Stimulated activated CD8-positive, alpha-beta memory T cell treated with anti-CD3 and anti-CD28 coated beads, Interleukin-12 subunit alpha, Interleukin-12 subunit beta, amount 100 ng/mL, for 24 hours (primary cell): ENCODE measurements around the gene ZNF236.

Source experiments
- DNase-seq: peaks from one replicate; pipeline ENCODE4 v3.0.0-alpha.2; 2020; ENCODE audit errors: extremely low read depth

The ZNF236 gene

GRCh38 chr18:76972846-76973519 lies 150.6 kb downstream of the ZNF236 start:
- DNase-seq = no peak

DNA sequence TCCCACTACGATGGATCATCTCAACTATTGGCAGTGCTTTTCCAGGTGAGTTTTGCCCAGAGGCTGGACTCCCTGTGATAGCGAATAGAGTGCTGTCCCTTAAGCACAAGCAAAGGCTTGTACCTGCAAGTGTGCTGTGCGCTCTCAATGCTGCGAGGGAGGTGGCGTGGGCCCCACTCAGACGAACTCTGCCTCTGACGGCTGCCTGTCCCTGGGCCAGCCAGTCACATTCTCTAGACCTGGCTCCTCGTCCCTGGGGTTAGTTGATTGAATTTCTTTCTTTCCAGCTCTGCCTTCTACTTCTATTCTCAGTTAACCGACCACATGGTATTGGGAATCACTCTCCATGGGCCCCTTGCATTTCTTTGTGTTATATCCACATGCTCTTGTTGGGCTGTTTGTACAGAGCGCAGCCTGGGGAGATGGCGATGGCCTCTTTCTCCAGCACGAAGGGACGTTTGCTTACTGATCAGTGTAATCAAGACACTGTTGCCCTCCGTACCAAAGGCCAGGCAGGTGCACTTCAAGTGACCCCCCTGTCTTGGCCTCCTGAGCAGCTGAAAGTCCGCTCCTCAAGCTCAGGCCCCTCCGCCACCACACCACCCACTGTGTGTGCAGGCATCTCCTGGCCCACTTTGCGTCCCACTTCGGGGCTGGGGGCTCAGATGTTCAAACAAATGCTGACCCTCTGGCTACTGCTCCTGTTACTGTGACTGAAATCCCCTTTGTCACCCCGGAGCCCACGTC lies 151.3 kb downstream of the ZNF236 start:
- DNase-seq = no peak

- no peak for DNase-seq
Observed at GRCh38 chr18:76974386-76974785, 152.0 kb downstream of the ZNF236 start.

GRCh38 chr18:76975577-76976110 lies 153.3 kb downstream of the ZNF236 start:
- no peak for DNase-seq

GRCh38 chr18:76977108-76977621 lies 154.8 kb downstream of the ZNF236 start:
- DNase-seq = no peak

DNA sequence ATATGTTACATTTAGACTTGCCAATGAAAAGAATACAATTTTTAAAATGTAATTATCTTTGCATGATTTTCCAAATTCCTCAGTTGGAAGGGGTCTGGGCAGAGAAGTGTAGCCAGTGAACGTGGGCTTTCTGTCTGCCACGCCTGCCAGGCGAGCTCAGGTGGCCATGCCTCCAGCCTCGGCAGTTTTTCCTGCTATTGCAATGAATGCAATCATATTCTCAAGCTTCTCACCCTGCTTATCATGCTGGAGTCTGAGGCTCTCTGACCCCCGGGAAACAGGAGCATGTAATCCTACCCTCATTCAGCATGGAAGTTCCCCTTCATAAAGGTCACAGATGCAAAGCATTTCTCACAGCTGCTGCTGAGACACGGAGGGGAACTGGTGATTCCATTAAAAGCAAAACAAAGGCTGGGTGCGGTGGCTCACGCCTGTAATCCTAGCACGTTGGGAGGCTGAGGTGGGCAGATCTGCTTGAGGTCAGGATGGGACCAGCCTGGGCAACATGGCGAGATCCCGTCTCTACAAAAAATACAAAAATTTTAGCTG lies 155.4 kb downstream of the ZNF236 start:
- DNase-seq = no peak

DNA sequence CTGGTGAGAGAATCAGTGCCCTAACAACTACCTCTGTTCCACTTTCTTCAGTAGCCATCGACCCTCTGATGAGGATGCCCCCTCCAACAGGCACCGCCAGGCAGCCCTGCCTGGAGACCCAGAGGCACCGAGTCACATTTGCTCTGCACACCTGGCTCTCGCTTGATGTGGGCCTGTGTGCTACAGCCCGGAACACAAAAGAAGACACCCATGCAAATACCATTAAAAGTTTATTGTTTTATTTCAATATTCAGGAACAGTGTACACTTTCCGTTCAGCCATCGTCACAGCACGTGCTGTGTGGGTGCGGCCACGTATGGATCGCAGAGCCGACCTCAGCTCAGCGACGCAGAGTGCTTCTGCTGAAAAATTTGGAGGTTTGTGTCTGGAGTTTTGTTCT lies 156.3 kb downstream of the ZNF236 start:
- DNase-seq = no peak

GRCh38 chr18:76979111-76979751 lies 156.9 kb downstream of the ZNF236 start:
- no peak for DNase-seq

- no peak for DNase-seq
Observed at GRCh38 chr18:76979906-76980305, 157.5 kb downstream of the ZNF236 start.

- DNase-seq = no peak
Observed at GRCh38 chr18:76980663-76981395, 158.5 kb downstream of the ZNF236 start.

DNA sequence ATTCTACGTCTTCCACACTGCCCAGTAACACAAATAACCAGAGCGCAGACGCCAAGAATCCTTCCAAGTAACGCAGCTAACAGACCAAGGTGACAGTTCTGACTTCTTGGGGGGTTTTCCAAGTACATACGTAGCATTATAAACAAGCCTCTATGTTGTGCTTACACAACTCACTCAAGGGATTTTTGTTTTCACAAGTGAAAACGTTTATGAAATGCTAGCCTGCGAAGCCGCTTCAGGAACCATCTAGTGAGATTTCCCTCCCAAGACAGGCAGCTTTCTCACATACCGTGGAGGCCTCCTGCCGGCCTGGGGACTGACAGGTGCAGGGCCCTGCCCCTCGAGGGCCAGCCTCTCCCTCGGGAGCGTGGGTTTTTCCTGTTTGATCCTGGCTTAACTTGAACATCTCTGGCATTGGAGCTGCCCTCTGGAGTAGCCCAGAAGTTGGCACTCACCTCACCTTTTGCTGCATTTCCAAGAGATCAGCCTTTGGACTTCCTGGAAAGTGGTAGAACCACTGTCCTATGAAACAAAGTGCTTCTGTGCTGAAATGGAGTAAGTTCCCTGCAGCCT lies 159.1 kb downstream of the ZNF236 start:
- DNase-seq = no peak

DNA sequence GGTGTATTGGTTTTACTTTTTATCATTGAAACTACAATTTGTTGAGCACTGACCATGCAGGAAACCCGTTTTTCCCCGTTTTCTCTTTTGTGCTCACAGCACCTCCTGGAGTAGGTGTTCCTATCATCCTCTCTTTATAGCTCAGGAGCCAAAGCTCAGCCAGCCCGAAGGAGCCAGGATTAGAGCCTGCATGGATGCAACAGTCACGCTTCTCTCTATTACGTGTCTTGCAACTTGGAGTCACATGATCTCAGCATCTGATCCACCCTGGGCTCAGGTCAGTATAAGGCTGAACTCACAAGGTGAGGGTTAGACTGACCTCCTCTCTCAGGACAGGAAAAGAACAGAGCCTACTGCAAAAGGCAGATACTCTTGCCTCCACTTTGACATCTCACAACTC lies 159.7 kb downstream of the ZNF236 start:
- no peak for DNase-seq

DNA sequence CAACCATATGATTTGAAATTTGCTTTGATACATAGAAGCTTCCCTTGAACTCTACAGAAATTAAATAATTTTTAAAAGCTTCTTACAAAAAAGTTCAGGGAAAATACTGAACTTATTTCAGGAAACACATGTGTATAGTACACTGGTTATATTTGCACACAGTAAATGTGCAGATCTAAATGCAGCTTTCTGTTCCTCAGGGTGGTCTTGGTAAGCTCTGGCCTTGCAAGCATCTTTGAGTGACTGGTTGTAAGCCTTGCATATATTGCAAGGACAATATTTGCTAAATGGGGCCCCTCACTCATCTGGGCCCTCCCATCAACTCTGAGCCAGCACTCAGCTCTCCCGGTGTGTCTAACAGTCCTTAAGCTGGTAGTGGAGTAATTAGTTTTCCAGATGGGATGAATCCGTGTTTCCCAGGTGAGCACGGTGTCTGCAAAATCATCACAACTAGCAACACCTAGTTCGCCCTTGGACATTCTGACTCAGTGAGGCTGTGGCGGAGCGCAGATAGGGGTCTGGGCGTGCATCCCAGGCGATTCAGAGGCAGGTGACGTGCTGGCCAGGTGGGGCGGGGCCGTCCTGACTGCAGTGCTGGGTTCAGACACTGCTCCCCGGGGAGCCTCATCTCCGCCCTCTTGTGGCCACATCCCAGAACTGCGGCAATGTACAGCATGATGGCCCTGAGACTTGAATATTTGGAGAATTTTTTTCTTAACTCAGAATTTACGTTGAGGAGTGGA lies 160.7 kb downstream of the ZNF236 start:
- DNase-seq = peak; percentile 66

DNA sequence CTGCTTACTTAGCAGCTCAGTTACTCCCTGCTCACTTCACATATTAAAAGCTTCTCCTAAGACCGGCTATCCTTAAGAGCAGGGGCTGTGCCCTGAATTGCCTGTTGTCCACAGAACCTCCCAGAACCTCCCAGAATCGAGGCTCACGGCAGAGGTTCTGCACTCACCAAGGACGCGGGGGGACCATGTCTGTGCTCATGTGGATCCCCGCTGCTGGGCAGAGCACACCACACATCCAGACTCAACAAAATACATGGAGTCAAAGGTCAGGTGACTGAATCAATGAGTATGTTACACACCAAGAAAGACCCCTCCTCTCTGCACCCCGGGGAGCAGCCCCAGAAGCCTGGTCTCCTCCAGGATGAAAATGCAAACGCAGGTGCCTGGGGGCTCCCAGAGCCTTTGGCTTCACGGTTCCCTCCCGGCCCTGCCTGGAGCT lies 161.3 kb downstream of the ZNF236 start:
- DNase-seq = no peak

GRCh38 chr18:76984193-76985155 lies 162.1 kb downstream of the ZNF236 start:
- DNase-seq = no peak

DNA sequence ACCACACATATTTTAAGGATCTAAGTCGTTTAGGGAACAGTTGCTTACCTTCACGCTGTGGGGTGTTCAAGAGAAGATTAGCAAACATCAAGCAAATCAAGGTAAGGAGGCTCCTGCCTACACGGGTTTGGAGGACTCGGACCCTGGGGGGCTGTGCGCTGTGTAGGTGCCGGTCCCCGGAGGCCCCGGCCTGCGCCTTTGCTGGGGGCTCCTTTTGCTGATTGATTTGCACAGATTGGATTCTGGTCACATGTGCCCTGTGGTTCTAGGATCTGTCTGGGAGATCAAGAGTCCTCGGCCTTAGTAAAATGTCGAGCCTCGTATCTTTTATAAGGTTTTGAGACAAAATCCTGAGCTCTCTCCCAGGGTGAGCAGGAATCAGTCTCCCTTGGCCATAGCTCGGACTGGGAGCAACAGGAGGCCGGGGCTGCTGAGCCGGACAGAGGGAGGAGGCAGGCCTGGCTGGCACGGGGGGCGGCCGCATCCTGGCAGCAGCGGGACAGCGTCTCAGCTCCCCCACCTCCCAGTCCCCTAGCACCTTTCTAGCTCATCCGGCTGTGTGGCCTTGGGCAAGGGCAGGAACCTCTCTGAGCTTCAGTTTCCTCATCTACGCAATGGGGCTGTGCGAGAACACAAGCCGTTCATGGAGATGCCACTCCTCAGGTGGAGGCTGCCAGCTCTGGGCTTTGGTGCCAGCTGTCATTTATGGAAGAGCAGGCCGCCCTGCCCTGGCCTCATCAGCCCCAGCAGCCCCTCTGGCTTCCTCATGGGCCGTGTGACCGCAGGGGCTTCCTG lies 163.0 kb downstream of the ZNF236 start:
- DNase-seq = no peak

DNA sequence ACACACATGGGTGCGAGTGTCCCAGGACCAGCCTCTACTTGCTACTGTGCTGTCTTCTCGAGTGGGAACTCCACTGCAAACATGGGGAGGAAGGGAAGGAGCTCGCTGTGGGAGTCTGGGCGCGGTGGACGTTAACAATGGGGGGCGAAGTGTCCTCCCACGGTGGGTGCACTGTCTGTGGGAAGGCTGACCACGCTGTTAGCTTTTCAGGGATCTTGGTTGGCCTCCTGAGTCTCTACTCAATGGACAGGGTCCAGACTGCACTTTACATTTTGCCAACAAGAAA lies 163.5 kb downstream of the ZNF236 start:
- no peak for DNase-seq

GRCh38 chr18:76986406-76986805 lies 164.0 kb downstream of the ZNF236 start:
- no peak for DNase-seq
